Measurements from ENCODE around the gene KRTAP10-1. TPM values are rescaled to one million over a fixed set of nuclear protein-coding genes. Genes with fewer than 3 reads are reported as not detected.

The KRTAP10-1 gene
- total RNA-seq, 1 experiment from 2014 or later: not detected

- no peak overlapping the region for H3T11ph ChIP-seq (ENCODE audit: low read length)
- no peak for DNase-seq
These were observed 16.9 kb upstream of the KRTAP10-1 start for GRCh38 chr21:44556879-44557278.

More at GRCh38 chr21:44556879-44557278, 16.9 kb upstream of the KRTAP10-1 start:
- Histone ChIP-seq H4K91ac (ENCODE audit: insufficient read length, low read depth, low read length) (no peak overlapping the region), H3K4ac (ENCODE audit: low read depth, low read length) (no peak overlapping the region), H3K4me1 (ENCODE audit: insufficient read depth, low read length) (no peaks in the 10 kb centered on the region; the same call in 1 of the 2 replicates), H3K79me2 (ENCODE audit: insufficient read depth, low read length) (no peaks in the 10 kb centered on the region), H4K5ac (ENCODE audit: insufficient read length, low read depth, low read length) (no peak overlapping the region), H2BK15ac (ENCODE audit: low read depth, low read length) (no peak overlapping the region), H2BK20ac (ENCODE audit: low read depth, low read length, poor library complexity, severe bottlenecking) (no peak overlapping the region), H3K27me3 (ENCODE audit: insufficient read depth, low read length) (no peaks in the 10 kb centered on the region), H3K79me1 (ENCODE audit: insufficient read depth, low read depth, low read length, poor library complexity, severe bottlenecking) (no peaks in the 10 kb centered on the region), H4K20me1 (ENCODE audit: control insufficient read depth, insufficient read depth, insufficient read length) (no peaks in the 10 kb centered on the region), H3K23me2 (ENCODE audit: insufficient read length, low read depth, low read length, poor library complexity, severe bottlenecking) (no peaks in the 10 kb centered on the region), H2BK5ac (ENCODE audit: insufficient read length, low read length) (no peak overlapping the region), H3K23ac (ENCODE audit: insufficient read length, low read depth, low read length) (no peak overlapping the region), H3K18ac (ENCODE audit: insufficient read length, low read depth, low read length) (no peak overlapping the region), H3K14ac (ENCODE audit: insufficient read depth, low read length) (no peak overlapping the region), H4K8ac (replicated peaks; ENCODE audit: insufficient read length, low read depth, low read length) (no peak overlapping the region), H2AK5ac (ENCODE audit: insufficient read length, low read length) (no peak overlapping the region), H3K9ac (ENCODE audit: extremely low read depth, insufficient read length, low read length) (no peak overlapping the region), H2AFZ (ENCODE audit: low read length) (no peak overlapping the region), H3K27ac (ENCODE audit: insufficient read length, low read depth, low read length) (no peak overlapping the region), H3K4me2 (ENCODE audit: insufficient read depth, insufficient read length, low read length) (no peak overlapping the region), H3K9me3 (ENCODE audit: control insufficient read depth, low read depth, low read length) (no peaks in the 10 kb centered on the region), H2BK12ac (ENCODE audit: insufficient read length, low read depth, low read length) (no peak overlapping the region), H2BK120ac (ENCODE audit: low read depth, low read length, poor library complexity, severe bottlenecking) (no peak overlapping the region), H3K56ac (ENCODE audit: insufficient read length, low read depth, low read length) (no peak overlapping the region)
- TF ChIP-seq CTCF (conservative IDR thresholded peaks at IDR 0.05): no peak
- Mint-ChIP-seq H3K27ac (no peak overlapping the region), H3K27me3 (ENCODE audit: low read depth) (peaks cover 10% of the 10 kb centered on the region), H3K4me1 (peaks cover 24 to 26% of the 10 kb centered on the region in 2 experiments), H3K4me3 (no peak overlapping the region), H3K36me3 (ENCODE audit: insufficient read depth in 1 of 3, low read depth in 3 of 3) (no peaks in the 10 kb centered on the region), H3K9me3 (no peaks in the 10 kb centered on the region; a peak in 1 of 5 replicates)
- no CpG with 5 or more reads among the region's 9 CpGs for WGBS (ENCODE audit: extremely low coverage, insufficient read length, low lambda C conversion rate)
